ENCODE data around the gene MED16. TPM values are rescaled to one million over a fixed set of nuclear protein-coding genes. Genes with fewer than 3 reads are reported as not detected.

Gene MED16
- total and polyA plus RNA-seq, 2 of the 13 experiments (the other 11 are each of a cell fraction or from before 2014, with no cell fraction given), result 13.3 to 14.8 TPM

DNA sequence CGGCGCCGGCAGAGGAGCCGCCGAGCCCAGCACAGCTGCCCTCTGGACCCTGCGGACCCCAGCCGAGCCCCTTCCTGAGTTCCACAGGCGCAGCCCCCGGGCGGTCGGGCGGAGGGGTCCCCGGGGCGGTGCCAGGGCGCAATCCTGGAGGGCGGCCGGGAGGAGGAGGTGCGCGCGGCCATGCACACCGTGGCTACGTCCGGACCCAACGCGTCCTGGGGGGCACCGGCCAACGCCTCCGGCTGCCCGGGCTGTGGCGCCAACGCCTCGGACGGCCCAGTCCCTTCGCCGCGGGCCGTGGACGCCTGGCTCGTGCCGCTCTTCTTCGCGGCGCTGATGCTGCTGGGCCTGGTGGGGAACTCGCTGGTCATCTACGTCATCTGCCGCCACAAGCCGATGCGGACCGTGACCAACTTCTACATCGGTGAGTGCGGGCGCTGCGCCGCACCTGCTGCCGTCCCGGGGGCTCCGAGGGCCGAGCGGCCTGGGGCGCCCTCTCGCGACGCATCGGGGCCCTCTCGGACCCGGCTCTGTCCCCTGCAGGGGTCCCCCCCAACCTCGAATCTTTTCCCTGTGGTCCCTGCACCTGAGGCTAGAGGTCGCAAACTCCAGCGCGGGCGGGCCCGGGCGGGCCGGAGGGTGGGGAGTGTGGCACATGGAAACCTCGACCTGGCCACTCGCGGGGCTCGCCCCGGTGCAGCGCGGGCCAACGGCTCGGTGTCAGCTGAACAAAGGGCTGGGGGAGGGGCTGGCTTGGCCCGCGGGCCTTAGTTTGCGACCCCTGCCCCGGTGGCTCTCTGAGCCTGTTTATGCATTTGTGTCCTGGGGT lies 24.6 kb upstream of the MED16 start, which contains the start of gene KISS1R (continued):
- TF ChIP-seq ZNF572 (CRISPR knock-in tag; IDR thresholded peaks at IDR 0.05), result no peak
- TF ChIP-seq MTA1 (CRISPR knock-in tag; IDR thresholded peaks at IDR 0.05; ENCODE audit: borderline replicate concordance), result peak; percentile 67; the same call in 1 of the 2 replicates
- no peak for TF ChIP-seq ZNF432 (CRISPR knock-in tag; IDR thresholded peaks at IDR 0.05; ENCODE audit: borderline replicate concordance)
- peak; percentile 99 for TF ChIP-seq ZNF564 (CRISPR knock-in tag; IDR thresholded peaks at IDR 0.05)
- TF ChIP-seq TEAD3 (CRISPR knock-in tag; optimal IDR thresholded peaks at IDR 0.05; ENCODE audit: borderline replicate concordance), result peak; percentile 38
- TF ChIP-seq MTF2 (CRISPR knock-in tag; IDR thresholded peaks at IDR 0.05; ENCODE audit: borderline replicate concordance), result no peak
- TF ChIP-seq ZNF878 (CRISPR knock-in tag; IDR thresholded peaks at IDR 0.05), result no peak
- no peak for TF ChIP-seq ZNF549 (CRISPR knock-in tag; IDR thresholded peaks at IDR 0.05)
- no peak for TF ChIP-seq ZNF709 (CRISPR knock-in tag; IDR thresholded peaks at IDR 0.05)
- no peak for TF ChIP-seq KLF13 (CRISPR knock-in tag; IDR thresholded peaks at IDR 0.05)
- TF ChIP-seq ZFY (CRISPR knock-in tag; IDR thresholded peaks at IDR 0.05), result peak; percentile 70
- TF ChIP-seq ELF4 (CRISPR knock-in tag; IDR thresholded peaks at IDR 0.05; ENCODE audit: borderline replicate concordance), result peak; percentile 53; the same call in 1 of the 2 replicates
- no peak for TF ChIP-seq SP140L (CRISPR knock-in tag; IDR thresholded peaks at IDR 0.05; ENCODE audit: borderline replicate concordance)
- TF ChIP-seq, protein P1, sequence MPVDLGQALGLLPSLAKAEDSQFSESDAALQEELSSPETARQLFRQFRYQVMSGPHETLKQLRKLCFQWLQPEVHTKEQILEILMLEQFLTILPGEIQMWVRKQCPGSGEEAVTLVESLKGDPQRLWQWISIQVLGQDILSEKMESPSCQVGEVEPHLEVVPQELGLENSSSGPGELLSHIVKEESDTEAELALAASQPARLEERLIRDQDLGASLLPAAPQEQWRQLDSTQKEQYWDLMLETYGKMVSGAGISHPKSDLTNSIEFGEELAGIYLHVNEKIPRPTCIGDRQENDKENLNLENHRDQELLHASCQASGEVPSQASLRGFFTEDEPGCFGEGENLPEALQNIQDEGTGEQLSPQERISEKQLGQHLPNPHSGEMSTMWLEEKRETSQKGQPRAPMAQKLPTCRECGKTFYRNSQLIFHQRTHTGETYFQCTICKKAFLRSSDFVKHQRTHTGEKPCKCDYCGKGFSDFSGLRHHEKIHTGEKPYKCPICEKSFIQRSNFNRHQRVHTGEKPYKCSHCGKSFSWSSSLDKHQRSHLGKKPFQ (CRISPR knock-in tag; IDR thresholded peaks at IDR 0.05; ENCODE audit: insufficient replicate concordance), result no peak
- no peak for TF ChIP-seq ZNF567 (CRISPR knock-in tag; IDR thresholded peaks at IDR 0.05; ENCODE audit: borderline replicate concordance)
- no peak; the same call in 1 of the 2 replicates for TF ChIP-seq ZMYM4 (CRISPR knock-in tag; IDR thresholded peaks at IDR 0.05)
- no peak for TF ChIP-seq XBP1 (CRISPR knock-in tag; IDR thresholded peaks at IDR 0.05)
- TF ChIP-seq, protein P2, sequence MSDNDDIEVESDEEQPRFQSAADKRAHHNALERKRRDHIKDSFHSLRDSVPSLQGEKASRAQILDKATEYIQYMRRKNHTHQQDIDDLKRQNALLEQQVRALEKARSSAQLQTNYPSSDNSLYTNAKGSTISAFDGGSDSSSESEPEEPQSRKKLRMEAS (IDR thresholded peaks at IDR 0.05), result peak; percentile 80
- TF ChIP-seq NCOA5 (CRISPR knock-in tag; IDR thresholded peaks at IDR 0.05), result no peak
- TF ChIP-seq, protein P3, sequence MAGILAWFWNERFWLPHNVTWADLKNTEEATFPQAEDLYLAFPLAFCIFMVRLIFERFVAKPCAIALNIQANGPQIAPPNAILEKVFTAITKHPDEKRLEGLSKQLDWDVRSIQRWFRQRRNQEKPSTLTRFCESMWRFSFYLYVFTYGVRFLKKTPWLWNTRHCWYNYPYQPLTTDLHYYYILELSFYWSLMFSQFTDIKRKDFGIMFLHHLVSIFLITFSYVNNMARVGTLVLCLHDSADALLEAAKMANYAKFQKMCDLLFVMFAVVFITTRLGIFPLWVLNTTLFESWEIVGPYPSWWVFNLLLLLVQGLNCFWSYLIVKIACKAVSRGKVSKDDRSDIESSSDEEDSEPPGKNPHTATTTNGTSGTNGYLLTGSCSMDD (CRISPR knock-in tag; IDR thresholded peaks at IDR 0.05), result no peak
- TF ChIP-seq MXI1 (IDR thresholded peaks at IDR 0.05; ENCODE audit: borderline replicate concordance, low read depth, low read length), result no peak; the same call in 2 of the 3 replicates
- TF ChIP-seq ZNF468 (CRISPR knock-in tag; IDR thresholded peaks at IDR 0.05), result 0 out of 2 replicates have a peak, but pooled peaks have one; percentile 79
- no peak for TF ChIP-seq SNRNP70 (IDR thresholded peaks at IDR 0.05; ENCODE audit: low read depth, low read length)
- TF ChIP-seq SSRP1 (CRISPR knock-in tag; IDR thresholded peaks at IDR 0.05), result no peak
- no peak for TF ChIP-seq ZNF30 (CRISPR knock-in tag; IDR thresholded peaks at IDR 0.05)
- TF ChIP-seq, protein P4, sequence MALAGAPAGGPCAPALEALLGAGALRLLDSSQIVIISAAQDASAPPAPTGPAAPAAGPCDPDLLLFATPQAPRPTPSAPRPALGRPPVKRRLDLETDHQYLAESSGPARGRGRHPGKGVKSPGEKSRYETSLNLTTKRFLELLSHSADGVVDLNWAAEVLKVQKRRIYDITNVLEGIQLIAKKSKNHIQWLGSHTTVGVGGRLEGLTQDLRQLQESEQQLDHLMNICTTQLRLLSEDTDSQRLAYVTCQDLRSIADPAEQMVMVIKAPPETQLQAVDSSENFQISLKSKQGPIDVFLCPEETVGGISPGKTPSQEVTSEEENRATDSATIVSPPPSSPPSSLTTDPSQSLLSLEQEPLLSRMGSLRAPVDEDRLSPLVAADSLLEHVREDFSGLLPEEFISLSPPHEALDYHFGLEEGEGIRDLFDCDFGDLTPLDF (CRISPR knock-in tag; IDR thresholded peaks at IDR 0.05), result peak; percentile 70
- TF ChIP-seq KMT2B (CRISPR knock-in tag; IDR thresholded peaks at IDR 0.05), result no peak; the same call in 1 of the 2 replicates
- TF ChIP-seq THAP11 (CRISPR knock-in tag; IDR thresholded peaks at IDR 0.05), result peak; percentile 36; the same call in 1 of the 2 replicates
- no peak for TF ChIP-seq JDP2 (CRISPR knock-in tag; IDR thresholded peaks at IDR 0.05; ENCODE audit: borderline replicate concordance)
